ENCODE data around the gene ZSWIM1.

DNA sequence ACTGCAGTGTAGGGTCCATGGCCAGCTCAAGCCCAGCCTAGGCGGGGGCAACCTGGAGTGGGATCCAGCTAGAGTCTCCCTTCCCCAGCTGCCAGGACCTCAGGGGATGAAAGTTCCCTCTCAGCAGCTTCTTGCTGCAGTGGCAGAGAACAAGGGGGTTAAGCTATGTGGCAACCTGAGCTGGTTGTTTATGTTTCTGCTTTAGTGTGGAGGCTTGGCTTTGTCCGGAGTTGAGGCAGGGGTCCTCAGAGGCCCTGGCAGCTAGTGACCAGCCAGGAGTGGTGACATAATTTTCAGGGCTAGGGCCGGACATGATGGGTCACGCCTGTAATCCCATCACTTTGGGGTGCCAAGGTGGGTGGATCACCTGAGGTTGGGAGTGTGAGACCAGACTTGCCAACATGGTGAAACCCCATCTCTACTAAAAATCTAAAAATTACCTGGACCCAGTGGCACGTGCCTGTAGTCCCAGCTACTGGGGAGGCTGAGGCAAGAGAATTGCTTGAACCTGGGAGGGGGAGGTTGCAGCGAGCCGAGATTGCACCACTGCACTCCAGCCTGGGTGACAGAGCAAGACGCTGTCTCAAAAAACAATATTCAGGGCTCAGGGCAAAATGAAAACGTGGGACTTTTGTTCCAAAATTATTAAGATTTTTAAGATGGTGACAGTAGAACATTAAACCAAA is 44.9 kb downstream of the ZSWIM1 start:
- TF ChIP-seq PATZ1 (CRISPR knock-in tag; IDR thresholded peaks at IDR 0.05; ENCODE audit: borderline replicate concordance) (no peak), ISL1 (CRISPR knock-in tag; IDR thresholded peaks at IDR 0.05) (no peak), CSDC2 (CRISPR knock-in tag; IDR thresholded peaks at IDR 0.05) (no peak), PPARA (CRISPR knock-in tag; IDR thresholded peaks at IDR 0.05; ENCODE audit: borderline replicate concordance) (no peak), RARB (CRISPR knock-in tag; IDR thresholded peaks at IDR 0.05) (no peak), ESRRG (CRISPR knock-in tag; IDR thresholded peaks at IDR 0.05) (no peak)
- TF ChIP-seq, protein P1, sequence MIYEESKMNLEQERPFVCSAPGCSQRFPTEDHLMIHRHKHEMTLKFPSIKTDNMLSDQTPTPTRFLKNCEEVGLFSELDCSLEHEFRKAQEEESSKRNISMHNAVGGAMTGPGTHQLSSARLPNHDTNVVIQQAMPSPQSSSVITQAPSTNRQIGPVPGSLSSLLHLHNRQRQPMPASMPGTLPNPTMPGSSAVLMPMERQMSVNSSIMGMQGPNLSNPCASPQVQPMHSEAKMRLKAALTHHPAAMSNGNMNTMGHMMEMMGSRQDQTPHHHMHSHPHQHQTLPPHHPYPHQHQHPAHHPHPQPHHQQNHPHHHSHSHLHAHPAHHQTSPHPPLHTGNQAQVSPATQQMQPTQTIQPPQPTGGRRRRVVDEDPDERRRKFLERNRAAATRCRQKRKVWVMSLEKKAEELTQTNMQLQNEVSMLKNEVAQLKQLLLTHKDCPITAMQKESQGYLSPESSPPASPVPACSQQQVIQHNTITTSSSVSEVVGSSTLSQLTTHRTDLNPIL (CRISPR knock-in tag; IDR thresholded peaks at IDR 0.05; ENCODE audit: low read depth) = no peak
